Medulla oblongata (tissue), 1 donor: ENCODE results near the gene KCNT1.

Experiments used
- DNase-seq: peaks from one replicate; pipeline ENCODE4 v3.0.0-alpha.2; 2015; ENCODE audit errors: extremely low spot score

KCNT1 gene

GRCh38 chr9:135782946-135783345 is 81.0 kb downstream of the KCNT1 start:
- no peak for DNase-seq

GRCh38 chr9:135783540-135784245 is 81.7 kb downstream of the KCNT1 start:
- no peak for DNase-seq

- no peak for DNase-seq
Measured at GRCh38 chr9:135785013-135785575, 83.1 kb downstream of the KCNT1 start.

- no peak for DNase-seq
Measured at GRCh38 chr9:135786146-135786690, 84.2 kb downstream of the KCNT1 start.

GRCh38 chr9:135787317-135787716 is 85.3 kb downstream of the KCNT1 start:
- DNase-seq, result no peak

GRCh38 chr9:135787776-135788575 is 86.0 kb downstream of the KCNT1 start:
- DNase-seq, result no peak

- no peak for DNase-seq
Measured at GRCh38 chr9:135788576-135789300, 86.8 kb downstream of the KCNT1 start.

- no peak for DNase-seq
Measured at GRCh38 chr9:135789838-135790291, 87.9 kb downstream of the KCNT1 start.

GRCh38 chr9:135790356-135790755 is 88.4 kb downstream of the KCNT1 start:
- no peak for DNase-seq

GRCh38 chr9:135790850-135791249 is 88.9 kb downstream of the KCNT1 start:
- DNase-seq, result no peak

GRCh38 chr9:135791431-135792267 is 89.7 kb downstream of the KCNT1 start:
- no peak for DNase-seq

- DNase-seq, result no peak
Measured at GRCh38 chr9:135792268-135793128, 90.5 kb downstream of the KCNT1 start.

- DNase-seq, result no peak
Measured at GRCh38 chr9:135793221-135794056, 91.5 kb downstream of the KCNT1 start.

- no peak for DNase-seq
Measured at GRCh38 chr9:135794057-135794335, 92.0 kb downstream of the KCNT1 start.

- DNase-seq, result no peak
Measured at GRCh38 chr9:135794361-135794885, 92.4 kb downstream of the KCNT1 start.

GRCh38 chr9:135795391-135795790 is 93.4 kb downstream of the KCNT1 start:
- DNase-seq, result no peak

GRCh38 chr9:135796784-135797485 is 95.0 kb downstream of the KCNT1 start:
- DNase-seq, result no peak

GRCh38 chr9:135797507-135798262 is 95.7 kb downstream of the KCNT1 start:
- DNase-seq, result peak; percentile 50
